Brain microvascular endothelial cell (primary cell): Measurements from ENCODE around the gene RAPH1.

ENCODE experiments used
- DNase-seq: peaks from one replicate; pipeline ENCODE4 v3.0.0-alpha.2; 2020
- H3K27ac ChIP-seq: fragments of 250-450 bp; sonication (Bioruptor Pico); 2 replicates; pipeline ENCODE4 v1.5.1; 2020; ENCODE audit warnings: mild to moderate bottlenecking, moderate library complexity
- H3K27me3 ChIP-seq: fragments of 250-450 bp; sonication (Bioruptor Pico); replicated peaks from 2 replicates; pipeline ENCODE4 v1.5.1; 2020; ENCODE audit warnings: mild to moderate bottlenecking
- H3K36me3 ChIP-seq: fragments of 250-450 bp; sonication (Bioruptor Pico); replicated peaks from 2 replicates; pipeline ENCODE4 v1.5.1; 2020; ENCODE audit warnings: mild to moderate bottlenecking
- H3K4me3 ChIP-seq: 2 replicates; pipeline ENCODE4 v1.5.1; 2011; ENCODE audit warnings: low read depth, mild to moderate bottlenecking, control low read depth, low read length, moderate library complexity
- CTCF ChIP-seq: IDR thresholded peaks from 2 replicates; pipeline ENCODE4 v1.5.1; 2011; ENCODE audit warnings: low read depth, mild to moderate bottlenecking, moderate library complexity, low read length, control low read depth, inconsistent platforms; ENCODE audit errors: missing control alignments
- in situ Hi-C: cut with HindIII; loops from 2 replicates; pipeline ENCODE4 v1.10.0; 2017; ENCODE audit warnings: low sequenced_read_pairs, low pct_ligation_motif_present

The RAPH1 gene

GRCh38 chr2:203413796-203414195 is 121.3 kb downstream of the RAPH1 start:
- Histone ChIP-seq H3K27me3 (no peaks in the 10 kb centered on the region), H3K4me3 (no peak overlapping the region), H3K27ac (no peak overlapping the region), H3K36me3 (peaks cover 13% of the 10 kb centered on the region)
- in situ Hi-C loops, result no loop called here
- no peak for TF ChIP-seq CTCF
- DNase-seq, result no peak

- no peak for TF ChIP-seq CTCF
- Histone ChIP-seq H3K27me3 (no peaks in the 10 kb centered on the region), H3K36me3 (peaks cover 11% of the 10 kb centered on the region), H3K27ac (no peak overlapping the region), H3K4me3 (no peak overlapping the region)
- DNase-seq, result no peak
- in situ Hi-C loops, result no loop called here
Observed at GRCh38 chr2:203412546-203413331, 122.4 kb downstream of the RAPH1 start.

GRCh38 chr2:203407496-203407895 is 127.6 kb downstream of the RAPH1 start:
- H3K27ac ChIP-seq, result no peak overlapping the region
- no peak for DNase-seq
- no peak for TF ChIP-seq CTCF
- no peak overlapping the region for H3K4me3 ChIP-seq
- peaks cover 11% of the 10 kb centered on the region for H3K36me3 ChIP-seq
- in situ Hi-C loops, result no loop called here
- H3K27me3 ChIP-seq, result no peaks in the 10 kb centered on the region

- Histone ChIP-seq H3K27ac (no peak overlapping the region), H3K4me3 (no peak overlapping the region), H3K36me3 (peaks cover 8% of the 10 kb centered on the region), H3K27me3 (no peaks in the 10 kb centered on the region)
- TF ChIP-seq CTCF, result no peak
- in situ Hi-C loops, result no loop called here
- no peak for DNase-seq
Observed at GRCh38 chr2:203404996-203405395, 130.1 kb downstream of the RAPH1 start.

GRCh38 chr2:203400805-203401585 is 134.1 kb downstream of the RAPH1 start:
- DNase-seq, result no peak
- H3K4me3 ChIP-seq, result no peak overlapping the region
- peaks cover 2% of the 10 kb centered on the region for H3K36me3 ChIP-seq
- in situ Hi-C loops, result no loop called here
- no peak overlapping the region for H3K27ac ChIP-seq
- no peak for TF ChIP-seq CTCF
- no peaks in the 10 kb centered on the region for H3K27me3 ChIP-seq
